ENCODE measurements around the gene AP3M1. TPM values are rescaled to one million over a fixed set of nuclear protein-coding genes. Genes with fewer than 3 reads are reported as not detected.
"Not testable (repeated sequence)": the region's sequence is repeated elsewhere in the genome, so short reads cannot be mapped to it uniquely, and the experiment has no call there.

Gene AP3M1
- total RNA-seq, 4 donors from 2014 or later = 28.9 to 35.2 (median 32.4) TPM

DNA sequence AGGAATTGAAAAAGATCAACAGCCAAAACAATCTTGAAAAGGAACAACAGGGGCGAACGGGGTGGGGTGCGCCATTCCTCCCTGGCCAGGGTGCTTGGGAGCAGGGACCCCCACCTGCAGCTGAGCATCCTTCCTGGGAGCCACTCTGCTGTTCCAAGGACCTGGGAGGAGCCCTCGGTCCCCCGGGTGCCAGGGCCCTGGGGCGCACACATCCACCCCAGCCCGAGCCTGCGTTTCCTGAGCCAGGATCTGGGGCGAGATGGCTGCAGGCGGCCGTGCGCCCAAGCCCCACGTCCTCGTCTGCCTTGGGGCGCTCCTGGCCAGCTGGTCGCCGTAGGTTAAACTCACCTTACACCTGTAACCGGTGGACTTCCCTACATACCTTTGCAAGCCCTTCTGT lies 10.6 kb downstream of the AP3M1 start:
- Histone ChIP-seq H3K36me3 (peaks cover 23 to 26% of the 10 kb centered on the region in 2 donors), H3K4me1 (peaks cover 0 to 10% of the 10 kb centered on the region in 2 donors), H3K27me3 (no peaks in the 10 kb centered on the region), H3K27ac (no peak overlapping the region), H3K4me3 (replicated peaks in 1 of 3) (no peak overlapping the region), H3K9me3 (no peaks in the 10 kb centered on the region)
- WGBS, 2 donors = 97 to 98% methylated on average over 15 to 18 of the region's 18 CpGs
- intact Hi-C loops (cut with DNase I) = no loop called here
- DNase-seq = no peak
- TF ChIP-seq POLR2A (IDR thresholded peaks at IDR 0.05) = no peak
- TF ChIP-seq, protein P1, sequence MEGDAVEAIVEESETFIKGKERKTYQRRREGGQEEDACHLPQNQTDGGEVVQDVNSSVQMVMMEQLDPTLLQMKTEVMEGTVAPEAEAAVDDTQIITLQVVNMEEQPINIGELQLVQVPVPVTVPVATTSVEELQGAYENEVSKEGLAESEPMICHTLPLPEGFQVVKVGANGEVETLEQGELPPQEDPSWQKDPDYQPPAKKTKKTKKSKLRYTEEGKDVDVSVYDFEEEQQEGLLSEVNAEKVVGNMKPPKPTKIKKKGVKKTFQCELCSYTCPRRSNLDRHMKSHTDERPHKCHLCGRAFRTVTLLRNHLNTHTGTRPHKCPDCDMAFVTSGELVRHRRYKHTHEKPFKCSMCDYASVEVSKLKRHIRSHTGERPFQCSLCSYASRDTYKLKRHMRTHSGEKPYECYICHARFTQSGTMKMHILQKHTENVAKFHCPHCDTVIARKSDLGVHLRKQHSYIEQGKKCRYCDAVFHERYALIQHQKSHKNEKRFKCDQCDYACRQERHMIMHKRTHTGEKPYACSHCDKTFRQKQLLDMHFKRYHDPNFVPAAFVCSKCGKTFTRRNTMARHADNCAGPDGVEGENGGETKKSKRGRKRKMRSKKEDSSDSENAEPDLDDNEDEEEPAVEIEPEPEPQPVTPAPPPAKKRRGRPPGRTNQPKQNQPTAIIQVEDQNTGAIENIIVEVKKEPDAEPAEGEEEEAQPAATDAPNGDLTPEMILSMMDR (IDR thresholded peaks at IDR 0.05) = no peak

DNA sequence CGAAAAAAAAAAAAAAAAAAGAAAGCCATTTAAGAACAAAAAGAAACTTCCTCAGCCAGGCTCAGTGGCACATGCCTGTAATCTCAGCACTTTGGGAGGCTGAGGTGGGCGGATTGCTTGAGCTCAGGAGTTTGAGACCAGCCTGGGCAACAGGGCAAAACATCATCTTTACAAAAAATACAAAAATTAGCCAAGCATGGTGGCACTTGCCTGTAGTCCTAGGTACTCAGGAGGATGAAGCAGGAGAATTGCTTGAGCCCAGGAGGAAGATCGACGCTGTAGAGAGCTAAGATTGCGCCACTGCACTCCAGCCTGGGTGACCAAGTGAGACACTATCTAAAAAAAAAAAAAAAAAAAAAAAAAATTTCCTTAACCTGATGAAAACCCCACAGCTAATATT lies 12.0 kb downstream of the AP3M1 start:
- H3K4me1 ChIP-seq; H3K9me3 ChIP-seq; intact Hi-C loops (cut with DNase I); H3K27me3 ChIP-seq; H3K4me3 ChIP-seq (replicated peaks in 1 of 3): not testable (repeated sequence)
- WGBS, 2 donors = 35 to 52% methylated on average over 5 of the region's 5 CpGs
- peaks cover 23 to 29% of the 10 kb centered on the region in 2 donors for H3K36me3 ChIP-seq
- H3K27ac ChIP-seq = peak overlapping the region in 1 of 3 donors; percentile 52
- DNase-seq = peak; percentile 65 to 70

DNA sequence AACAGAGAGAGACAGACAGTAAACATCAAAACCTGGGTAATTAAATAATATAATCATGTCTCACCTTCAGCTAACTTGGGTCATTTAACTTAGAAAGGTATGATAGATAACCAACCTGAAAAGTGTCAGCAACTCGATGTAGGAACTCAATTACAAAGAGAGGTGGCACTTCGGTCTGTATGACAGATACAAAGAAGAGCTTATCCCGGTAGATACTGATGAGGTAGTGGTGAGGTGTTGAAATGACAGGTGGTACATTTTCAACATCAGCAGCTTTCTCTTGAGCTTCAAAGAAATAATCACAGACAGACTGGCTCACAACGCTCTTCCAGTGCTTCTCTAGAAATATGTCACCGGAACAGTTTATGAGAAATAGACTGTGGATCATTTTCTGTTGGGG lies 12.6 kb downstream of the AP3M1 start:
- H3K27ac ChIP-seq = peak overlapping the region; percentile 2 to 12 (median 4)
- DNase-seq = no peak
- TF ChIP-seq POLR2A (IDR thresholded peaks at IDR 0.05) = no peak
- TF ChIP-seq, protein P1 (IDR thresholded peaks at IDR 0.05) = no peak
- no peak overlapping the region for H3K4me3 ChIP-seq (replicated peaks in 1 of 3)
- H3K4me1 ChIP-seq = peaks cover 0 to 4% of the 10 kb centered on the region in 2 donors
- H3K27me3 ChIP-seq = no peaks in the 10 kb centered on the region
- no peaks in the 10 kb centered on the region for H3K9me3 ChIP-seq
- 96% methylated on average over 5 of the region's 5 CpGs for WGBS, 2 donors
- intact Hi-C loops (cut with DNase I) = no loop called here
- H3K36me3 ChIP-seq = peaks cover 23 to 35% of the 10 kb centered on the region in 2 donors

DNA sequence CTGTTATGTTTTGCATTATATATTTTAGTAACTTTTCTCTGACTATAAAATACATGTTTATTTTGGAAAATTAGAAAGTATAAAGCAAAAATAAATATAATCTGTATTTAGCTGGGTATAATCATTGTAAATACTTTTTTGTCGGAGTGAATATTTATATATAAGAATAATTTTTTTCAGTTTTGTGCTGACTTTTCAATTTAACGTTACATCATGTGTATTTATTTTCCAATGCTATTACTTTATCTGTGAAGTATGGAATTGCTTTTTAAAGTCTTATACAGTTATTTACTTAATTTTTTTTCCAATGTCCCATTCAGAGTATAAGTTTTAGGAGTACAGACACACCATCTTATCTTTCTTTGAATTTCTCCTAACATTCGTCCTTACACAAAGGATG lies 15.2 kb downstream of the AP3M1 start:
- Histone ChIP-seq H3K9me3 (no peaks in the 10 kb centered on the region), H3K27me3 (no peaks in the 10 kb centered on the region), H3K36me3 (peaks cover 27 to 41% of the 10 kb centered on the region in 2 donors), H3K27ac (no peak overlapping the region), H3K4me3 (replicated peaks in 1 of 3) (no peak overlapping the region), H3K4me1 (peaks cover 0 to 4% of the 10 kb centered on the region in 2 donors)
- intact Hi-C loops (cut with DNase I) = no loop called here
- no peak for DNase-seq
- no peak for TF ChIP-seq POLR2A (IDR thresholded peaks at IDR 0.05)
- TF ChIP-seq, protein P1 (IDR thresholded peaks at IDR 0.05) = no peak
- WGBS, 2 donors = 95% methylated on average over 3 of the region's 3 CpGs

DNA sequence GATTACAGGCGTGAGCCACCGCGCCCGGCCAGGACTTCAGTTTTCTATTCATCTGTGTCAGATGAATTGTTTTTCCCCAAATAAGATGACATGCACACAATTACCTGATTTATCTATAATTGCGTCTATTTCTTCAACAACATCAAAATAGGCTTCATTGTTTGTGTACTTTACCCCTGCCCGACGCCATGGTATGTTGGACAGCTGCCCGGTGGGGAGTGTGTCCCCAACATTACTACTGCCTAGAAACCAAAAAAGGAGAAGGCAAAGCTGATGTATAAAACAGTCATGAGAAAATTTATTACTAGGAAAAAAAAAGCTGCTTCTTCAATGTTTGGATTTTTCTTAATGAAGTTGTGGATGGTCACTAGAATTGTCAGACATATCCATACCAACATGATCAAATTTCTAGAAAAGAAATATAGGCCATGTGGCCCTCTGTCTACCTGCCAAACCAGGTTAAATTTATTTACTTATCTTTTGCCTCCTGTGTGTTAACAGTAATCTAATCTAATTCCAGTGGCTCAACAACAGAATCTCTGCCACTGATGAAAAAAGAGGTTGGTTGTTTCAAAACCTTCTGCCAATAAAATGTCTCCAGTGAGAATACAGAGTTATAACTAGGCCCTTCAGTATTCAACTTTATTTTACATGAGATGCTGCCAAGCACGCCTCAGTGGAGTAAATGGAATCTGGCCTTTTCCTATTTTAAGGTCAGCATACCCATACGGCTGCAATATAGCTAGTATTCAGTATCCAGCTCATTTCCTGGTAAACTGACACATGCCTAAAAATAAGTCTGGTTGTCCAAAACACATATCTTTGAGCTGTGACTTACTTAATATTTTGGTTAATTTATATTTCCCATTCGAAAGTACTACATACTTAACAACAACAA lies 16.5 kb downstream of the AP3M1 start:
- intact Hi-C loops (cut with DNase I) = no loop called here
- Histone ChIP-seq H3K4me1 (peaks cover 0 to 4% of the 10 kb centered on the region in 2 donors), H3K27ac (no peak overlapping the region), H3K4me3 (replicated peaks in 1 of 3) (no peak overlapping the region), H3K36me3 (peaks cover 37 to 47% of the 10 kb centered on the region in 2 donors), H3K27me3 (no peaks in the 10 kb centered on the region), H3K9me3 (no peaks in the 10 kb centered on the region)
- DNase-seq = no peak
- TF ChIP-seq, protein P1 (IDR thresholded peaks at IDR 0.05) = no peak
- TF ChIP-seq POLR2A (IDR thresholded peaks at IDR 0.05) = no peak
- WGBS, 2 donors = 86 to 89% methylated on average over 11 of the region's 11 CpGs

Data from thyroid gland (tissue), 4 donors.